ENCODE measurements around the gene CTXN2.

GRCh38 chr15:48190932-48191573 lies 412 bp upstream of the CTXN2 start:
- TF ChIP-seq CTCF (IDR thresholded peaks at IDR 0.05) (no peak), EZH2 (IDR thresholded peaks at IDR 0.05; ENCODE audit: borderline replicate concordance, insufficient read depth, low read depth, low read length, poor library complexity, severe bottlenecking) (no peak)
